ENCODE results near the gene KIRREL3.
A peak's percentile ranks its signal among the peaks of the same experiment; 100 is the strongest.

The KIRREL3 gene

GRCh38 chr11:126548581-126549550 is 451.7 kb downstream of the KIRREL3 start:
- H3K4me2 ChIP-seq (ENCODE audit: insufficient read depth, low read length, poor library complexity, severe bottlenecking): no peak overlapping the region
- no peak for DNase-seq (ENCODE audit: low spot score)
- no CpG with 5 or more reads among the region's 20 CpGs for WGBS, 2 donors (ENCODE audit: extremely low coverage in 2 of 2, insufficient read length in 2 of 2, insufficient replicate concordance in 1 of 2)
- no peak overlapping the region for H3K14ac ChIP-seq (ENCODE audit: low read length)
- no peak overlapping the region for H2BK5ac ChIP-seq (ENCODE audit: low read length)
- no peaks in the 10 kb centered on the region for H3K9me3 ChIP-seq (replicated peaks in 1 of 2; ENCODE audit: control insufficient read depth in 2 of 2, insufficient read depth in 1 of 2, low read depth in 1 of 2, low read length in 2 of 2)
- no peak overlapping the region for H2BK120ac ChIP-seq (ENCODE audit: low read depth, low read length)
- H4K8ac ChIP-seq (ENCODE audit: low read depth, low read length): no peak overlapping the region
- H2AFZ ChIP-seq (ENCODE audit: low read length): peak overlapping the region; percentile 35
- no peak overlapping the region for H2BK12ac ChIP-seq (ENCODE audit: low read length)
- no peaks in the 10 kb centered on the region for H3K36me3 ChIP-seq (replicated peaks in 1 of 2; ENCODE audit: control insufficient read depth in 2 of 2, insufficient read depth in 2 of 2, low read length in 2 of 2)
- H3K79me1 ChIP-seq (ENCODE audit: low read depth, low read length): no peaks in the 10 kb centered on the region
- no peak overlapping the region for H2AK5ac ChIP-seq (ENCODE audit: low read depth, low read length)
- no peak overlapping the region for H3K9ac ChIP-seq (ENCODE audit: low read depth, low read length, poor library complexity)
- peaks cover 8 to 21% of the 10 kb centered on the region in 2 donors for H3K4me1 ChIP-seq (ENCODE audit: control insufficient read depth in 2 of 2, insufficient read depth in 1 of 2, low read depth in 1 of 2, low read length in 2 of 2)
- H3K27me3 ChIP-seq (ENCODE audit: control insufficient read depth in 3 of 3, insufficient read depth in 3 of 3, low read depth in 1 of 3, low read length in 3 of 3): peaks cover 0 to 11% (median 0%) of the 10 kb centered on the region in 3 experiments
- H3K23ac ChIP-seq (ENCODE audit: low read depth, low read length, poor library complexity): no peak overlapping the region
- no peak overlapping the region for H4K91ac ChIP-seq (ENCODE audit: low read depth, low read length, poor library complexity)
- H2BK15ac ChIP-seq (ENCODE audit: low read length): no peak overlapping the region
- no peak overlapping the region for H3K27ac ChIP-seq (replicated peaks; ENCODE audit: low read length)
- no peak overlapping the region for H3K4ac ChIP-seq (ENCODE audit: low read length)
- H3K4me3 ChIP-seq (ENCODE audit: low read length in 2 of 2): no peak overlapping the region
- H3K18ac ChIP-seq (ENCODE audit: low read length): no peak overlapping the region

DNA sequence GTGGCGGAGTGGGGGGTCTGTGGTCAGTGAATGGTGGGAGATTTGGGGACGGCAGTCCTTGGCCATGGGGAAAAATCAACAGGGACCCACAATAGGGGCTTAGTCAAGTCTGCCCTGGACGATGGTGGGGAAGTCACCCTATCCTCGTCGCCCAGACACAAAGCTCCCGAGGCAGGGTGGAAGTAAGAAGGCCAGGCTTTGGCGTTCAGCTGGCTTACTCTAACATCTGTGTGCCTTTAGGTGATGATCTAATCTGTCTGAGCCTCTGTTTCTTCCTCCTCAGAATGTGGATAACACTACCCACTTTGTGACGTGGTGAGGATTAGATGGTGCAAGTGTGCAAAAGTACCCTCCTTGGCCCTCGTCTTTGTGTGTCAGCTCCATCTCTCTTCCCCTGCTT is 452.9 kb downstream of the KIRREL3 start:
- H3K27ac ChIP-seq (replicated peaks; ENCODE audit: low read length): no peak overlapping the region
- no peaks in the 10 kb centered on the region for H3K36me3 ChIP-seq (replicated peaks in 1 of 2; ENCODE audit: control insufficient read depth in 2 of 2, insufficient read depth in 2 of 2, low read length in 2 of 2)
- no peak for DNase-seq (ENCODE audit: low spot score)
- H3K9me3 ChIP-seq (replicated peaks in 1 of 2; ENCODE audit: control insufficient read depth in 2 of 2, insufficient read depth in 1 of 2, low read depth in 1 of 2, low read length in 2 of 2): no peaks in the 10 kb centered on the region
- no peak overlapping the region for H3K4me2 ChIP-seq (ENCODE audit: insufficient read depth, low read length, poor library complexity, severe bottlenecking)
- no peak overlapping the region for H3K23ac ChIP-seq (ENCODE audit: low read depth, low read length, poor library complexity)
- no CpG with 5 or more reads among the region's 9 CpGs for WGBS, 2 donors (ENCODE audit: extremely low coverage in 2 of 2, insufficient read length in 2 of 2, insufficient replicate concordance in 1 of 2)
- no peak overlapping the region for H4K8ac ChIP-seq (ENCODE audit: low read depth, low read length)
- H3K27me3 ChIP-seq (ENCODE audit: control insufficient read depth in 3 of 3, insufficient read depth in 3 of 3, low read depth in 1 of 3, low read length in 3 of 3): peaks cover 0 to 15% (median 0%) of the 10 kb centered on the region in 3 experiments
- H3K79me1 ChIP-seq (ENCODE audit: low read depth, low read length): no peaks in the 10 kb centered on the region
- peaks cover 8 to 23% of the 10 kb centered on the region in 2 donors for H3K4me1 ChIP-seq (ENCODE audit: control insufficient read depth in 2 of 2, insufficient read depth in 1 of 2, low read depth in 1 of 2, low read length in 2 of 2)
- no peak overlapping the region for H3K14ac ChIP-seq (ENCODE audit: low read length)
- no peak overlapping the region for H2BK120ac ChIP-seq (ENCODE audit: low read depth, low read length)
- no peak overlapping the region for H2AFZ ChIP-seq (ENCODE audit: low read length)
- H2BK5ac ChIP-seq (ENCODE audit: low read length): no peak overlapping the region
- peak overlapping the region; percentile 30 for H2BK15ac ChIP-seq (ENCODE audit: low read length)
- H4K91ac ChIP-seq (ENCODE audit: low read depth, low read length, poor library complexity): no peak overlapping the region
- H3K4ac ChIP-seq (ENCODE audit: low read length): no peak overlapping the region
- H2BK12ac ChIP-seq (ENCODE audit: low read length): no peak overlapping the region
- no peak overlapping the region for H3K18ac ChIP-seq (ENCODE audit: low read length)
- no peak overlapping the region for H3K9ac ChIP-seq (ENCODE audit: low read depth, low read length, poor library complexity)
- no peak overlapping the region for H3K4me3 ChIP-seq (ENCODE audit: low read length in 2 of 2)
- no peak overlapping the region for H2AK5ac ChIP-seq (ENCODE audit: low read depth, low read length)

- peaks cover 0 to 15% (median 0%) of the 10 kb centered on the region in 3 experiments for H3K27me3 ChIP-seq (ENCODE audit: control insufficient read depth in 3 of 3, insufficient read depth in 3 of 3, low read depth in 1 of 3, low read length in 3 of 3)
- no peaks in the 10 kb centered on the region for H3K9me3 ChIP-seq (replicated peaks in 1 of 2; ENCODE audit: control insufficient read depth in 2 of 2, insufficient read depth in 1 of 2, low read depth in 1 of 2, low read length in 2 of 2)
- H3K4me1 ChIP-seq (ENCODE audit: control insufficient read depth in 2 of 2, insufficient read depth in 1 of 2, low read depth in 1 of 2, low read length in 2 of 2): peaks cover 8 to 23% of the 10 kb centered on the region in 2 donors
- H3K36me3 ChIP-seq (replicated peaks in 1 of 2; ENCODE audit: control insufficient read depth in 2 of 2, insufficient read depth in 2 of 2, low read length in 2 of 2): no peaks in the 10 kb centered on the region
- H3K4me2 ChIP-seq (ENCODE audit: insufficient read depth, low read length, poor library complexity, severe bottlenecking): no peak overlapping the region
- no peak overlapping the region for H2AK5ac ChIP-seq (ENCODE audit: low read depth, low read length)
- H3K18ac ChIP-seq (ENCODE audit: low read length): peak overlapping the region; percentile 6
- H3K79me1 ChIP-seq (ENCODE audit: low read depth, low read length): no peaks in the 10 kb centered on the region
- no peak for DNase-seq (ENCODE audit: low spot score)
- H3K4me3 ChIP-seq (ENCODE audit: low read length in 2 of 2): no peak overlapping the region
- H3K14ac ChIP-seq (ENCODE audit: low read length): no peak overlapping the region
- H4K8ac ChIP-seq (ENCODE audit: low read depth, low read length): no peak overlapping the region
- no peak overlapping the region for H3K4ac ChIP-seq (ENCODE audit: low read length)
- H3K23ac ChIP-seq (ENCODE audit: low read depth, low read length, poor library complexity): no peak overlapping the region
- H3K27ac ChIP-seq (replicated peaks; ENCODE audit: low read length): no peak overlapping the region
- no peak overlapping the region for H2BK12ac ChIP-seq (ENCODE audit: low read length)
- H2AFZ ChIP-seq (ENCODE audit: low read length): no peak overlapping the region
- no peak overlapping the region for H3K9ac ChIP-seq (ENCODE audit: low read depth, low read length, poor library complexity)
- no peak overlapping the region for H4K91ac ChIP-seq (ENCODE audit: low read depth, low read length, poor library complexity)
- no peak overlapping the region for H2BK15ac ChIP-seq (ENCODE audit: low read length)
- H2BK120ac ChIP-seq (ENCODE audit: low read depth, low read length): no peak overlapping the region
- WGBS, 2 donors (ENCODE audit: extremely low coverage in 2 of 2, insufficient read length in 2 of 2, insufficient replicate concordance in 1 of 2): no CpG with 5 or more reads among the region's 9 CpGs
- no peak overlapping the region for H2BK5ac ChIP-seq (ENCODE audit: low read length)
Measured at GRCh38 chr11:126547161-126547560, 453.4 kb downstream of the KIRREL3 start.

DNA sequence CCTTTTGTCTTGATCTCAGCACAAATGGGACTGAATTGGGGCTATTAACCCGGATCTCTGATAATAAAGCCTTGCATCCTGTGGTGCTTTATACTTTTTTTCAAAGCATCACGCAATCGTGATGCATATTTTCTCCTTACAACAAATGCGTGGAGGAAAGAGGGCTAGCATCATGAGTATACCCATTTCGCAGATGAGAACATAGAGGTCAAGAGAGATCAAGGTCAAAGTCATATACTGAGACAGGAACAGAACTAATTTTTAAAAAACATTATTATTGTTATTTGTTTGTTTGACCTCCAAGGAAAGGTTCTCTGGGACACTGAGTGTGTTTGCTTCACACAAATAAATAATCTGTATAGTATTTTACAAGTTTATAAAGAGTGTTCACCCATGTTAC is 453.9 kb downstream of the KIRREL3 start:
- Histone ChIP-seq H3K27me3 (ENCODE audit: control insufficient read depth in 3 of 3, insufficient read depth in 3 of 3, low read depth in 1 of 3, low read length in 3 of 3) (peaks cover 0 to 15% (median 0%) of the 10 kb centered on the region in 3 experiments), H3K9ac (ENCODE audit: low read depth, low read length, poor library complexity) (no peak overlapping the region), H3K4me2 (ENCODE audit: insufficient read depth, low read length, poor library complexity, severe bottlenecking) (no peak overlapping the region), H3K9me3 (replicated peaks in 1 of 2; ENCODE audit: control insufficient read depth in 2 of 2, insufficient read depth in 1 of 2, low read depth in 1 of 2, low read length in 2 of 2) (no peaks in the 10 kb centered on the region), H2AK5ac (ENCODE audit: low read depth, low read length) (no peak overlapping the region), H3K18ac (ENCODE audit: low read length) (no peak overlapping the region), H2BK5ac (ENCODE audit: low read length) (no peak overlapping the region), H4K91ac (ENCODE audit: low read depth, low read length, poor library complexity) (no peak overlapping the region), H2AFZ (ENCODE audit: low read length) (no peak overlapping the region), H2BK12ac (ENCODE audit: low read length) (no peak overlapping the region), H3K23ac (ENCODE audit: low read depth, low read length, poor library complexity) (no peak overlapping the region), H3K36me3 (replicated peaks in 1 of 2; ENCODE audit: control insufficient read depth in 2 of 2, insufficient read depth in 2 of 2, low read length in 2 of 2) (no peaks in the 10 kb centered on the region), H4K8ac (ENCODE audit: low read depth, low read length) (no peak overlapping the region), H3K4me1 (ENCODE audit: control insufficient read depth in 2 of 2, insufficient read depth in 1 of 2, low read depth in 1 of 2, low read length in 2 of 2) (peaks cover 8 to 23% of the 10 kb centered on the region in 2 donors), H3K27ac (replicated peaks; ENCODE audit: low read length) (no peak overlapping the region), H3K4me3 (ENCODE audit: low read length in 2 of 2) (no peak overlapping the region), H2BK120ac (ENCODE audit: low read depth, low read length) (no peak overlapping the region), H3K4ac (ENCODE audit: low read length) (no peak overlapping the region), H3K79me1 (ENCODE audit: low read depth, low read length) (no peaks in the 10 kb centered on the region), H3K14ac (ENCODE audit: low read length) (no peak overlapping the region), H2BK15ac (ENCODE audit: low read length) (no peak overlapping the region)
- no peak for DNase-seq (ENCODE audit: low spot score)
- WGBS, 2 donors (ENCODE audit: extremely low coverage in 2 of 2, insufficient read length in 2 of 2, insufficient replicate concordance in 1 of 2): no CpG with 5 or more reads among the region's 5 CpGs

Measured in neuronal stem cell (in vitro differentiated cells).